Right kidney (tissue), 1 donor: ENCODE data around the gene RNF14.
"Not testable (repeated sequence)": the region's sequence is repeated elsewhere in the genome, so short reads cannot be mapped to it uniquely, and the experiment has no call there.

Source experiments
- DNase-seq: peaks from one replicate; pipeline ENCODE4 v3.0.0-alpha.2; 2016

The RNF14 gene

DNA sequence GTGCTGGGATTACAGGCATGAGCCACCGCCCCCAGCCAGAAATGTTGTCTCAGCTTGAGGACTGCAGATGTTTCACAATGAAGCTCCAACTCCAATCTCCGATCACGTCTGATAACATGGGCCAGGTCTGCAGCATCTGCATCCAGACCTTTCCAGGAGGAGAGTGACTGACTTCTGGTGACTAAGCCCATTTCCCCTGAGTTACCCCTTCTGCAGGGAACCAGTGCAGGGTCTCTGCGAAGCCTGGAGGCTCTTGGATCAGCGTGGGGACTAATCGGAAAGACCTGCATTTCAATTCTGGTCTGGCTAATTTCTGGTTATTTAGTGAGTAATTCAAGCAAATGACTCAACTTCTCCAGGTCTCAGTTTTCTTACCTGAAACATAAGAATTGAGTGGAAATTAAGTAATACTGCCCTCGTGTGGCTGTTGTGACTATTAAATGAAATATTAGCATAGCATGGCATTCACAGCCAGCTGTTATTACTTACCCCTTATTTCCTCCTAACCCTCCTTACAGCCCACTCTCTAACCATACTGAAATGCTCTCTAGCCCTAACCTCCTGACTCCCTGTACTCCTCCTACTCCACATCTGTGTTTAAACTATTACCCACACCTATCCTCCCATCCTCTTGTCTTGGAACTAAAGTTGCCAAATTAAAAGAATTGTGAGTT lies 46.1 kb downstream of the RNF14 start:
- DNase-seq, result peak; percentile 22

DNA sequence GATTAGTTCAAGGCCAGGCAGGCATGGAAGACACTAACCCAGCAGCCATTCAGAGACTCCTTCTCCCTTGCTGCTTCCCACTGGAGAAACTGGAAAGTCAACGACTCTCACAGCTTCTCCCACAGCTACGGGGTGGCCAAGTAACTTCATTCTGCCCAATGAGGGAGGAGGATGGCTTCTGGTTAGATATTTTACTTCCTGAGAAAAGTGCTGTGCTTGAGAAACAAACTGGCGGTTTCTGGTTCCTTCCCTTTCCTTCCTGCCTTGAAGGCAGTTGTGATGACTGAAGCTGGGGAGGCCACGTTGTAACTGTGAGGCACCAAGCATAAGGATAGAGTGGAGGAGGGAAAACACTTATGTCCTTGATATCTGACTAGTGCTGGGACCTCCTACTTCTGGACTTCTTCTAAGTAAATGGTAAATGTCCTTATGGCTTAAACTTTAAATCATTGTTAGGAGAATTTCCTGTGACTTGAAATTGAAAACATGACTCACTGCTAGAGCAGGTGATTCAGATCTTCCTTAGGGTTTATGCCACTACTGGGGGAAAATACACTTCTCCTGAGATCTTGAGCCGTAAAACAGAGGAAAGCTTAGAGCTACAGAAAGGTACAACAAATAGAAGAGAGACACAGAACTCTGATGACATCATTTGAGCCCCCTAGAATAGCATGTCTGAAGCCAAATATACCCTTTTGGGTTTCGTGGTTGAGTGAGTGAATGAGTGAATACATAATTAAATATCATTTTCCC lies 47.1 kb downstream of the RNF14 start:
- no peak for DNase-seq

GRCh38 chr5:142016556-142016955 lies 47.7 kb downstream of the RNF14 start:
- DNase-seq, result no peak

GRCh38 chr5:142017832-142018427 lies 49.0 kb downstream of the RNF14 start:
- DNase-seq, result no peak

GRCh38 chr5:142020122-142020659 lies 51.3 kb downstream of the RNF14 start:
- no peak for DNase-seq

DNA sequence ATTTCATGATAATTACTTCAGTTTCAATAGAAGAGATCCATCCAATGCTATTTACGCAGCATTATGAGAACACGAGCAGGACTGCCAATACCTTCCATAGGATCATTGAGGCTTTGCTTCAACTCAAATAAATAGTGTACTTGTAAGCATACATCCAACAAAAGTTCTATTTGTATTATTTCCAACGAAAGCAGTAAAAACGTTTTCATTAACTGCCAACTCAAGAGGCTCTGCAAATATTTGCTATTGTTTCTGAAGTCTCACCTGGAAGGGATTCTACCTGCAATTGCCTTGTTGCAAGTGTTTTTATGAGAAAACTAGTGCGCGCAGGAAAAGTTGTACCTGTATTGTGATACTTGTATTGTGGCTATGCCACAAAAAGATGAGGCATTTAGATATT lies 54.9 kb downstream of the RNF14 start:
- DNase-seq, result no peak

- DNase-seq, result peak; percentile 82
These were observed 55.9 kb downstream of the RNF14 start for GRCh38 chr5:142024771-142025304.

DNA sequence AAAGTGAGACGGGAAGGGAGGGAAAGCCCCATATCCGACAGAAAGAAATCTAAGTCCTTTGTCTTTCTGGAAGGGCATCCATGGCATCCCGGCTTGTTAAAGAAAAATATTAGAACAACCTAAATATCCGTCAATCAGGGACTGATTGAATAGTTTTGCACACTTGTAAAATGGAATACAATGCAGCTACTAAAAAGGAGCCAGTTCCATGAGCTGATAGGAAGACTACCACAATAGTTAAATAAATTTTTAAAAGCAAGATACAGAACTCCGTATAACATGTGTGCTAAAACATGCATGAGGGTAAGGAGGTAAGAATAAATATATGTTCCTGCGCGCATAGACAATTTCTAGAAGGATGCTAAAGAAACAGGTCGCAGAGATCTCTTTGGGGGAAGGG lies 56.7 kb downstream of the RNF14 start:
- DNase-seq, result no peak

DNA sequence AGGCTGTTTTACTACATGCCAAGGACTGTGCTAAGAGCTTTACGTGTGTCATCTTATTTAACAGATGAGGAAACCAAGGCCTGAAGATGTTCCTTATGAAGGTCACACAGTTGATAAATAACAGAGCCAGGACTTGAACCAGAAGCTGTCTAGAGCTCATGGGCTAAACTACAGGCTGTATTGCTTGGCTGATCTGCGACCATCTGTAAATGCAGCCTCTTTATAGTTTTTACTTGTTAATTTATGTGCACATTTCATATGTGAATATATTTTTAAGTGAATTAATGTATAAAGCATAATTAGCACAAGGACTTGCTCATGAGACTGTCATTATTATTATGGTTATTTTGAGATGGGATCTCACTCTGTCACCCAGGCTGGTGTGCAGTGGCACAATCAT lies 63.2 kb downstream of the RNF14 start:
- no peak for DNase-seq

GRCh38 chr5:142032747-142033631 lies 64.1 kb downstream of the RNF14 start:
- no peak for DNase-seq

DNA sequence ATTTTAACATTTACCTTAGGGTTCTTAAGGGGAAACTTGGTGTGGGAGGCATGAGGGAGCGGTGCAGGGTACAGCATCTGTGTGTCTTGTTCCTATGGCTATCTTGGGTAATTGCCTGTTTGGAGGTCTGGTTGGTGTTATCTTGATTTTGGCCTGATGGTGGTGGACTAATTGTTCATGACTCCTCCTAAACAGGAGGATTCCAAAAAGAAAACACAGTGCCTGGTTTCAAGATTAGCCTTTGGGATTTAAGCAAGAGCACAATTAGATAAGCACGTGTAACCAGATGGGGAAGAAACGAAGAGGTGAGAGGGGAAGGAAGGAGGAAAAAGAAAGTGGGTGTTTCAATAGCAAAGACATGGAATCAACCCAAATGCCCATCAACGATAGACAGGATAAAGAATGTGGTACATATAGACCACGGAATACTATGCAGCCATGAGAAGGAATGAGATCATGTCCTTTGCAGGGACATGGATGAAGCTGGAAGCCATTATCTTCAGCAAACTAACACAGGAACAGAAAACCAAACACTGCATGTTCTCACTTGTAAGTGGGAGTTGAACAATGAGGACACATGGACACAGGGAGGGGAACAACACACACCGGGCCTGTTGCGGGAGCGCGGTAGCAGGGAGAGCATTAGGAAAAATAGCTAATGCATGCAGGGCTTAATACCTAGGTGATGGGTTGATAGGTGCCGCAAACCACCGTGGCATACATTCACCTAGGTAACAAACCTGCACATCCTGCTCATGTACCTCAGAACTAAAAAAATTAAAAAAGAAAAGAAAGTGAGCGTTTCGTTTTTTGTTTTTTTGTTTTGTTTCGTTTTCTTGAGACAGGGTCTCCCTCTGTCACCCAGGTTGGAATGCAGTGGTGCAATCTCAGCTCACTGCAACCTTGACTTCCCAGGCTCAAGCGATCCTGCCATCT lies 65.0 kb downstream of the RNF14 start:
- DNase-seq, result not testable (repeated sequence)

DNA sequence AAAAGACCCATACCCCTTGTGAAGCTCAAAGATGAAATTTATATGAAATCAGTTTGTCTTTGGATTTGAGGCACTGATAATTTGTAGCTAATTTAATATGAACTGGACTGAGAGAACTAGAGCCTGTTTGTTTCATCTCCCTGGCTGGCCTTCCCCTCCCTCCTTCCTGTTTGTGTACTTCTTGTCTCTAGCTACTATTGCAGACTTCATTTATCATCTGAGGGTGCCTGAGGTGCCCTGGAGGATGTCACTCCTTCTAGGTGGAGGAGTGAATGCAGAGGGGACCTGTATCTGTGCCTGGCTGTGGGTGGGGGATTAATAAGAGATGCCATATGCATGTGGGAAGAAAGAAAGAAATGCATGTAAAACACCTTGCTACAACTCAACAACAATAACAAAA lies 66.1 kb downstream of the RNF14 start:
- DNase-seq, result no peak

DNA sequence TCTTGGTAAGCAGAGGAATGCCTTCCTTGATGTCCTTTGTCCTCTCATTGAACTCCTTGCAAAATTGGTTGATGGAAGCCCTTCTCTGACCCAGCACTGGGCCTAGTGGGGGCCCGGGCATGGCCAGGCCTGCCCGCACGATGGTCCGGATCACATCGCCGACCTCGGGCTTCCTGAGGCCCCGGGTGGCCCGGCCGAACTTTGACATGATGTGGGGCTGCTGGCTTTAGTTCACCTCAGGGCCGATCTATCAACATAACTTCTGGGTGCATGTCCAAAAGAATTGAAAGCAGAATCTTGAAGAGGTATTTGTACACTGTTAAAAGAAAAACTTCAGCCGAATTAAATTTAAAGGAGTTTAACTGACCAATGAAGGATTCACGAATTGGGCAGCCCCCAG lies 68.0 kb downstream of the RNF14 start:
- no peak for DNase-seq

- DNase-seq, result not testable (repeated sequence)
These were observed 68.7 kb downstream of the RNF14 start for GRCh38 chr5:142037599-142037998.

- no peak for DNase-seq
These were observed 69.8 kb downstream of the RNF14 start for GRCh38 chr5:142038735-142039134.
